GM12878 (cell line): Measurements from ENCODE around the gene IL6R. TPM values are rescaled to one million over a fixed set of nuclear protein-coding genes. Genes with fewer than 3 reads are reported as not detected.

ENCODE experiments used
- ATAC-seq: fragments of 200-7000 bp; cut with Tn5 transposase; 3 replicates; pipeline ENCODE4 v1.9.1; 2020; ENCODE audit warnings: mild to moderate bottlenecking, moderate library complexity
- BruUV-seq: library from RNA; stranded (reverse); fragments of 400-500 nt; replicated peaks from 2 replicates; lab custom pipeline; 2021; lab: Mats Ljungman, UMichigan
- CTCF ChIA-PET: fragments of 300-600 bp; sonication (Branson Sonifier 250); formaldehyde crosslinking; extraction: SDS; loops from one replicate; lab custom pipeline; 2021; ENCODE audit warnings: inconsistent platforms; lab: Yijun Ruan, JAX
- POLR2A ChIA-PET: fragments of 350-600 bp; formaldehyde crosslinking; extraction: SDS; loops from one replicate; lab custom pipeline; 2021; ENCODE audit warnings: inconsistent platforms; lab: Charles Lee
- RAD21 ChIA-PET: fragments of 300-600 bp; sonication (Branson Sonifier 250); formaldehyde crosslinking; loops from one replicate; lab custom pipeline; 2023; ENCODE audit warnings: antibody characterized with exemption; ENCODE audit not compliant: unreplicated experiment; lab: Charles Lee
- SMC1A ChIA-PET: fragments of 300-600 bp; sonication (Branson Sonifier 250); formaldehyde crosslinking; loops from one replicate; lab custom pipeline; 2023; ENCODE audit not compliant: unreplicated experiment, uncharacterized antibody; lab: Charles Lee
- DNase-seq: peaks from one replicate; pipeline ENCODE4 v3.0.0-alpha.2; 2011; ENCODE audit warnings: low read depth, low spot score
- FAIRE-seq: peaks from 3 replicates; lab custom pipeline; 2011; peaks lifted over from hg19 to GRCh38; lab: Jason Lieb, UNC
- H2AFZ ChIP-seq: 2 replicates; pipeline ENCODE4 v1.6.0; 2011; ENCODE audit warnings: low read depth, low read length, control low read depth; ENCODE audit not compliant: control insufficient read depth
- H3K27ac ChIP-seq: 2 replicates; pipeline ENCODE4 v1.5.1; 2011; ENCODE audit warnings: control low read depth; ENCODE audit not compliant: control insufficient read depth, insufficient read depth
- H3K27me3 ChIP-seq, 2 experiments: replicated peaks in 1 of 2; 2 replicates each; pipeline versions ENCODE4 v1.6.0 to v1.6.1; 2011; ENCODE audit warnings: low read length in 1 of 2; ENCODE audit not compliant: control insufficient read depth in 2 of 2, insufficient read depth in 2 of 2
- H3K36me3 ChIP-seq, 2 experiments: 2 replicates each; pipeline ENCODE4 v1.5.1; 2011; ENCODE audit warnings: low read length in 1 of 2; ENCODE audit not compliant: control insufficient read depth in 2 of 2, insufficient read depth in 2 of 2
- H3K4me1 ChIP-seq: 2 replicates; pipeline ENCODE4 v1.6.1; 2011; ENCODE audit warnings: mild to moderate bottlenecking, low read length, moderate library complexity, mixed read lengths; ENCODE audit not compliant: control insufficient read depth, insufficient read depth
- H3K4me2 ChIP-seq: 2 replicates; pipeline ENCODE4 v1.6.0; 2011; ENCODE audit warnings: control low read depth; ENCODE audit not compliant: control insufficient read depth, insufficient read depth
- H3K4me3 ChIP-seq: fragments of 200-600 bp; sonication (generic); 2 replicates; pipeline ENCODE4 v1.5.1; 2016
- H3K79me2 ChIP-seq: 2 replicates; pipeline ENCODE4 v1.6.0; 2011; ENCODE audit warnings: low read length; ENCODE audit not compliant: control insufficient read depth, insufficient read depth
- H3K9ac ChIP-seq: 2 replicates; pipeline ENCODE4 v1.8.0; 2011; ENCODE audit warnings: low read length, control low read depth, mixed read lengths; ENCODE audit not compliant: control insufficient read depth, insufficient read depth
- H3K9me3 ChIP-seq: replicated peaks from 3 replicates; pipeline ENCODE4 v1.5.1; 2011; ENCODE audit warnings: mild to moderate bottlenecking, low read length; ENCODE audit not compliant: control insufficient read depth, insufficient read depth
- H4K20me1 ChIP-seq: 2 replicates; pipeline ENCODE4 v1.6.0; 2011; ENCODE audit not compliant: control insufficient read depth, insufficient read depth
- BCL3 ChIP-seq: IDR thresholded peaks from 2 replicates; pipeline ENCODE4 v1.6.1; 2011; ENCODE audit warnings: borderline replicate concordance, low read depth, mild to moderate bottlenecking, moderate library complexity, low read length; ENCODE audit not compliant: insufficient read depth, poor library complexity, severe bottlenecking
- EP300 ChIP-seq, 2 experiments: fragments of 150-350 bp in 1 of 2; IDR thresholded peaks; 2 replicates each; pipeline ENCODE4 v1.6.1; 2011 to 2012; ENCODE audit warnings: low read depth in 2 of 2, low read length in 2 of 2, borderline replicate concordance in 1 of 2, improper control_type of control experiment in 1 of 2, inconsistent platforms in 1 of 2; ENCODE audit not compliant: control insufficient read depth in 1 of 2
- IRF4 ChIP-seq: IDR thresholded peaks from 2 replicates; pipeline ENCODE4 v1.6.1; 2011; ENCODE audit warnings: low read depth, low read length
- MAX ChIP-seq: IDR thresholded peaks from 2 replicates; pipeline ENCODE4 v1.6.1; 2012; ENCODE audit warnings: low read depth, low read length, improper control_type of control experiment
- NKRF ChIP-seq: fragments of 450-650 bp; conservative IDR thresholded peaks from 2 replicates; pipeline ENCODE4 v1.6.1; 2017; ENCODE audit warnings: mild to moderate bottlenecking, moderate library complexity
- PBX3 ChIP-seq: IDR thresholded peaks from 2 replicates; pipeline ENCODE4 v1.6.1; 2011; ENCODE audit warnings: mild to moderate bottlenecking, low read depth, low read length, moderate library complexity; ENCODE audit not compliant: insufficient replicate concordance
- RUNX3 ChIP-seq: IDR thresholded peaks from 2 replicates; pipeline ENCODE4 v1.6.1; 2012; ENCODE audit warnings: low read length, inconsistent platforms
- SP1 ChIP-seq: IDR thresholded peaks from one replicate; pipeline ENCODE4 v1.6.1; 2011; ENCODE audit warnings: low read depth, low read length
- ZNF217 ChIP-seq: fragments of 450-650 bp; IDR thresholded peaks from 2 replicates; pipeline ENCODE4 v1.6.1; 2017; ENCODE audit warnings: antibody characterized with exemption, mild to moderate bottlenecking
- WGBS: methylation state at CpG from one replicate; pipeline ENCODE4 v1.1.6; 2016; ENCODE audit warnings: low lambda C conversion rate; ENCODE audit not compliant: insufficient replicate concordance, insufficient coverage; ENCODE audit errors: missing lambda C conversion rate; 5-methylcytosine and 5-hydroxymethylcytosine counted together
- in situ Hi-C: fragments of 300-500 bp; cut with MboI; formaldehyde crosslinking; loops from 9 replicates; pipeline ENCODE4 v1.14.3; 2018; ENCODE audit warnings: mixed read lengths
- intact Hi-C: fragments of 100-400 bp; cut with micrococcal nuclease; formaldehyde crosslinking; loops from one replicate; pipeline ENCODE4 v1.14.2; 2022; ENCODE audit not compliant: unreplicated experiment
- polyA plus RNA-seq, 11 experiments: library from polyadenylated mRNA; depleted of rRNA in 4 of 11; unstranded in 6 of 11; stranded (reverse) in 5 of 11; fragments of >200 nt; fragmentation: Nextera tagmentation in 4 of 11; fragmentation: Illumina TruSeq in 1 of 11; extraction: Ambion mirVana in 4 of 11; extraction: Trizol in 1 of 11; gene quantifications; 1 replicate in 1 of 11; 2 replicates in 10 of 11; pipeline versions ENCODE4 v1.2.1 to v1.2.3, GENCODE V29; 2011 to 2016; ENCODE audit warnings: inconsistent platforms in 2 of 11, missing spikeins in 2 of 11, low read depth in 1 of 11
- total RNA-seq, 4 experiments: library from RNA; depleted of rRNA in 3 of 4; stranded (reverse); fragments of >200 nt in 3 of 4; fragmentation: Illumina TruSeq in 1 of 4; extraction: Trizol in 1 of 4; gene quantifications; 2 replicates each; pipeline versions ENCODE4 v1.2.1 to v1.2.3, GENCODE V29; 2013 to 2021

The IL6R gene
- total and polyA plus RNA-seq, 10 of the 15 experiments (the other 5 are each of a cell fraction or from before 2014, with no cell fraction given), result 1.9 to 43.4 (median 17.5) TPM

- Histone ChIP-seq H3K79me2 (no peaks in the 10 kb centered on the region), H3K27me3 (0 out of 4 replicates have a peak, but pooled peaks cover 0 to 1% of the 10 kb centered on the region in 2 experiments), H2AFZ (no peak overlapping the region), H3K9ac (no peak overlapping the region), H3K9me3 (no peaks in the 10 kb centered on the region), H4K20me1 (no peaks in the 10 kb centered on the region), H3K27ac (no peak overlapping the region), H3K36me3 (no peaks in the 10 kb centered on the region), H3K4me3 (no peak overlapping the region), H3K4me2 (no peak overlapping the region), H3K4me1 (peaks cover 3% of the 10 kb centered on the region; the same call in 1 of the 2 replicates)
- ATAC-seq (no peak), DNase-seq (no peak), FAIRE-seq (no peak)
- ChIA-PET POLR2A (no interaction called here), SMC1A (interaction anchor here (0.6 to 0.9 kb wide), 2 partner anchors 70 to 81 kb away, joined by 3 read pairs; no protein-coding TSS in a partner anchor), RAD21 (interaction anchor here (0.5 kb wide), 1 partner anchor 141 kb away, joined by 3 read pairs; no protein-coding TSS in a partner anchor), CTCF (interaction anchor here (0.6 to 7.3 kb wide), 4 partner anchors 22 to 142 kb away, joined by 3 to 94 read pairs (median 4); no protein-coding TSS in a partner anchor)
- BruUV-seq, result no TSS peak
- intact Hi-C loops, result loop anchor here (5.0 kb wide), 1 partner anchor 401 kb away; no protein-coding TSS in a partner anchor
- WGBS, result 100% methylated on average over 1 of the region's 1 CpG
- in situ Hi-C loops, result no loop called here
- no peak for TF ChIP-seq ZNF217
- no peak for TF ChIP-seq IRF4
- TF ChIP-seq SP1, result no peak
- no peak for TF ChIP-seq NKRF
Observed at GRCh38 chr1:154476791-154477190, 71.6 kb downstream of the IL6R start.

- no peak overlapping the region for H3K4me3 ChIP-seq
- POLR2A ChIA-PET, result no interaction called here
- H3K27me3 ChIP-seq, result no peaks in the 10 kb centered on the region
- BruUV-seq, result no TSS peak
- no peak for FAIRE-seq
- H4K20me1 ChIP-seq, result no peaks in the 10 kb centered on the region
- no peak overlapping the region for H3K9ac ChIP-seq
- RAD21 ChIA-PET, result interaction anchor here (10.5 kb wide), 1 partner anchor 70 kb away, joined by 189 read pairs; no protein-coding TSS in a partner anchor
- H3K79me2 ChIP-seq, result no peaks in the 10 kb centered on the region
- SMC1A ChIA-PET, result interaction anchor here (1.1 to 8.1 kb wide), 4 partner anchors 9 to 126 kb away, joined by 3 to 151 read pairs (median 10); no protein-coding TSS in a partner anchor
- H2AFZ ChIP-seq, result no peak overlapping the region
- ATAC-seq, result no peak
- no peaks in the 10 kb centered on the region for H3K36me3 ChIP-seq
- H3K9me3 ChIP-seq, result no peaks in the 10 kb centered on the region
- in situ Hi-C loops (no loop called here), intact Hi-C loops (loop anchor here (1.0 to 5.0 kb wide), 3 partner anchors 71 to 399 kb away; no protein-coding TSS in a partner anchor)
- DNase-seq, result no peak
- no peak overlapping the region for H3K27ac ChIP-seq
- H3K4me1 ChIP-seq, result peaks cover 3% of the 10 kb centered on the region; the same call in 1 of the 2 replicates
- WGBS, result 84% methylated on average over 8 of the region's 8 CpGs
- no peak overlapping the region for H3K4me2 ChIP-seq
- CTCF ChIA-PET, result interaction anchor here (2.3 to 11.6 kb wide), 3 partner anchors 18 to 128 kb away, joined by 11 to 302 read pairs (median 94); no protein-coding TSS in a partner anchor
- TF ChIP-seq EP300 (IDR thresholded peaks at IDR 0.05; ENCODE audit: borderline replicate concordance in 1 of 2, control insufficient read depth in 1 of 2, low read depth in 2 of 2, low read length in 2 of 2) (no peak), BCL3 (peak; percentile 30), RUNX3 (no peak), PBX3 (peak; percentile 26), MAX (no peak)
Observed at GRCh38 chr1:154478013-154478412, 72.9 kb downstream of the IL6R start.
